ENCODE measurements around the gene DTYMK. TPM values are rescaled to one million over a fixed set of nuclear protein-coding genes. Genes with fewer than 3 reads are reported as not detected.

Gene DTYMK
- total RNA-seq, 2 experiments from 2014 or later: 85.9 to 88.7 TPM

Other genes with a start within 250 kb of the DTYMK start
- gene STK25, start 178.2 kb downstream of the DTYMK start, total RNA-seq: 10 to 100 TPM; 97.9 to 99.1 TPM
- gene BOK, start 128.1 kb downstream of the DTYMK start, total RNA-seq: under 1 TPM; 0.07 to 0.10 TPM
- gene THAP4, start 49.7 kb downstream of the DTYMK start, total RNA-seq: 10 to 100 TPM; 43.7 to 44.5 TPM
- 10 to 100 TPM; 85.0 to 85.9 TPM for gene ATG4B, start 49.1 kb downstream of the DTYMK start, total RNA-seq
- gene ING5, start 15.2 kb upstream of the DTYMK start, total RNA-seq: 10 to 100 TPM; 35.7 to 36.6 TPM
- 10 to 100 TPM; 27.5 to 28.2 TPM for gene D2HGDH, start 47.8 kb upstream of the DTYMK start, total RNA-seq
- gene GAL3ST2, start 90.0 kb upstream of the DTYMK start, total RNA-seq: under 1 TPM; 0.65 to 0.93 TPM
- under 1 TPM; 0.31 to 0.36 TPM for gene NEU4, start 122.4 kb upstream of the DTYMK start, total RNA-seq
- gene PDCD1, start 172.1 kb upstream of the DTYMK start, total RNA-seq: 10 to 100 TPM; 47.4 to 47.6 TPM
- gene RTP5, start 182.9 kb upstream of the DTYMK start, total RNA-seq: under 1 TPM; 0.10 to 0.12 TPM

Data from activated CD4-positive, alpha-beta memory T cell treated with anti-CD3 and anti-CD28 coated beads for 36 hours (primary cell).